DMS153 (cell line): ENCODE data around the gene FGF5.
"Not testable (repeated sequence)": the region's sequence is repeated elsewhere in the genome, so short reads cannot be mapped to it uniquely, and the experiment has no call there.

Source experiments
- DNase-seq: peaks from one replicate; lab custom pipeline; 2025; lab: John Stamatoyannopoulos, UW

The FGF5 gene

DNA sequence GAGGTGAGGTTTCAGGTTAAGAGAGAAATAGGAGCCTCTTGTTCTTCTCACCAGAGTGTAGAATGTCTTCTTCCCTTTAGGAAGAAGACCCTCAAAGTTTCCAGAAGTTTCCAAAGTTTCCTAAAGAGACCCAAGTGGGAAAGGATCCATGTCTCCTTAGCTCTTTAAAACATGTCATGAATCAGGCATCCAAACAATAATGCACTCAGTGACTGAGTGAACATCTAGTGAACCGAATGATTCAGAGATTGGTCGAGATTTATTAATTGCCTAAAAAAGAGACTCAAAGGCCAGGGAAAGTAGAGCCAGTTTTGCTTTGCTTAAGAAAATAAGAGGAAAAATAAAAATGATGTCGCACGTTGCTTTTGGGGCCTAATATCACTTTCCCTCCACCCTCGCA, 29.4 kb downstream of the FGF5 start:
- no peak for DNase-seq

DNA sequence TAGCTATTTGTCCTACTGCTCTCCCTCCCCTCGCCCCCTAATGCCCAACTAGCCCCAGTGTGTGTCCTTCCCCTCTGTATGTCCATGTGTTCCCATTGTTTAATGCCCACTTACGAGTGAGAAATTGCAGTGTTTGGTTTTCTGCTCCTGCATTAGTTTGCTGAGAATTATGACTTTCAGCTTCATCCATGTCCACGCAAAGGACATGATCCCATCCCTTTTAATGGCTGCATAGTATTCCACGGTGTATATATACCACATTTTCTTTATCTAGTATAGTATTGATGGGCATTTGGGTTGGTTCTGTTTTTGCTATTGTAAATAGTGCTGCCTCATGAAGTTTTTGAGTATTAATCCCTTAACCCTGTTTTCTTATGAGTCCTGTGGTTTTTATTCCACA, 35.4 kb downstream of the FGF5 start:
- DNase-seq, result no peak

DNA sequence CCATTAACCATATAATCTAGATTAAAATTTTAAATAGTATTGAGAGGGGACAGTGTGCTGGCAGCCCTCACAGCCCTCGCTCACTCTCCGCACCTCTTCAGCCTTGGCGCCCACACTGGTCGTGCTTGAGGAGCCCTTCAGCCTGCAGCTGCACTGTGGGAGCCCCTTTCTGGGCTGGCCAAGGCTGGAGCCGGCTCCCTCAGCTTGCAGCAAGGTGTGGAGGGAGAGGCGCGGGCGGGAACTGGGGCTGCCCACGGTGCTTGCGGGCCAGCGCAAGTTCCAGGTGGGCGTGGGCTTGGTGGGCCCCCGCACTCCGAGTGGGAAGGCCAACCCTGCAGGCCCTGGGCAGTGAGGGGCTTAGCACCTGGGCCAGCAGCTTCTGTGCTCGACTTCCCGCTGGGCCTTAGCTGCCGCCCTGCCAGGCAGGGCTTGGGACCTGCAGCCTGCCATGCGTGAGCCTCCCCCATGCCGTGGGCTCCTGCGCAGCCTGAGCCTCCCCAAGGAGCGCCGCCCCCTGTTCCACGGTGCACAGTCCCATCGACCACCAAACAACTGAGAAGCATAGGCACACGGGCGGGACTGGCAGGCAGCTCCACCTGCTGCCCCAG, 36.3 kb downstream of the FGF5 start:
- DNase-seq, result no peak

DNA sequence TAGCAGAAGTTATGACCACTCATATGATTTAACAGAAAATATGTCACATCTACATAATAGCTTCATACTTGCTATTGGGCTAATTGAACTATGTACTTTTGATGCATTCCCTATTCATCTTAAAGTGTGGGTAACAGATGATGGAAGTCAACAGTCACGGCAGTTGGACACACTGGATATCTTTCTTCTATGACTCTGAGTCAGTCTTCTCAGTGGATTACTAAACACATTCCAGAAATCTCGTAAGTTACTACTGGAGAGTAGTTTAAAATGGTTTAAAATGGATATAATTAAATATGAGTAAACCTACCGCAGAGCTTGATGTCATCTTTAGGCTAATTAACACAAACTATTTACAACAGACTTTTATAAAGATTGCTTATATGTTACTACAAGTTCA, 39.0 kb downstream of the FGF5 start:
- no peak for DNase-seq

DNA sequence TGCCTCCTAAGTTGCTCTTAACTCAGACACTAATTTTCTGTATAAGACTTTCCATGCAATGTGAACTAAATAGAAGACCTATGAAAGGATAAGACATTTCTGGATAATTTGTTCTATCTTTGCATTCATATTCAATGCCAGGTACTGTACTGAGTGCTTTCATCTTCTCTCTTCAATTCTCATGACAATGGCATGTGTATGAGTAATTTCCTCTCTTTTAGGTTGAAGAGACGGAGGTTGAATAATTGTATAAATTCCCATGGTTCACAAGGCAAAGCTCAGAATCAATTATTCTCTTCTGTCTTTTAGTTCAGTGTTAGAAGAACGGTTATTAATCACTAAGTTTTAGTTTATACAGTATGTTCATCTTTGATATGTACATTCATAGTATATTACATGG, 39.8 kb downstream of the FGF5 start:
- no peak for DNase-seq

DNA sequence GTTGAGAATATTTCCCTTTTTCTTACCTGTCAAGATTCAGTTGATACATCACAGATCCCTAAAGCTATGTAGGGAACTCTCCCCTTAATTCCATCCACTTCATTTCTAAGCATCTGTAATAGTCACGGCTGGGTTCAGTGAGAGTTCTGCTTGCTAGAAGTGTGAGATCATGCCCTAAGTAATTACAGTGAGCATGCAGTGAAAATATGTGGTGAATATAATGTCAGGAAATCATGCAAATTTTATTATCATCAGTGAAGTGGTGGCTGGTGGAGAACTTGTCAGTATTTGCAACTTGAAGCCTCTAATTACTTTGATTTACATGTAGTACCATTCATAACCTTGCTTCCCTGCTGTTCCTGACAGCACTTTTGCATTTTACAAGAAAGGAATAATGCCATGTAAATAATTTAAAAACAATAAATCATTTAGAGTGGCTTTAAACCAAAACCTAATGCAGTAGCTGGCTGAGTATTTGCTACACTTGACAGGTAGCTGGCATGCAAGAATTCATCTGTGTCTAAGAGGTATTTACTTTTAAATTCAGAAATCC, 40.8 kb downstream of the FGF5 start:
- peak; percentile 87 for DNase-seq

DNA sequence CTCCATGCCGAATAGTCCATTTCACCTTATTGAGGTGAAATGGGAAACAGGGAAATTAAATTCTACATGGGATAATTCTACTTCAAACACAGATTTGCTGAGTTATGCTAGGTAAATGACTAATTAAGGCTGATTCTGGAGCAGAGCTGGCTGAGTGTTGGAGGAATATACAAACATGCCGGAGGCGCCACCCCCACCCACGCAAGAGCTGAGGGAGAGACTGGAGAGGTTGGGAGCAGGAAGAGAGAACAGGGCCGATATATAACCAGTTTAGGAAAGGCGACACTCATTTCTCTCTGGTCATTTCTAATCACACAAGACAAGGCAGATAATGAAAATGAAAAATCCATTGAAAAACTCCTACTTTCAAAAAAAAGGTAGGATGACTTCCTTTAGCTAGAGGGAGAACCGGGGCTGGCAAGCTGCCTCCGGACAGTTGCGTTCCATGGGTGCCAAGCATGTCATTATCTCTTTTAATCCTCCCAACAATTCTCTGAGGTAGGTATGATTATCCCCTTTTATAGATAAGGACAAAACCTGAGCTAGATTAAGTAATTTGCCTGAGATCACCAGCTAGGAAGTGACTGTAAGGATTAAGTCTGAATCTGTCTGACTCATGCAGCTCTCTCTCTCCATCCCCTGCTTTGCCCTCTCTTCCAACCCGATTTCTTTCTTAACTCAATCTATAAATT, 41.5 kb downstream of the FGF5 start:
- no peak for DNase-seq

DNA sequence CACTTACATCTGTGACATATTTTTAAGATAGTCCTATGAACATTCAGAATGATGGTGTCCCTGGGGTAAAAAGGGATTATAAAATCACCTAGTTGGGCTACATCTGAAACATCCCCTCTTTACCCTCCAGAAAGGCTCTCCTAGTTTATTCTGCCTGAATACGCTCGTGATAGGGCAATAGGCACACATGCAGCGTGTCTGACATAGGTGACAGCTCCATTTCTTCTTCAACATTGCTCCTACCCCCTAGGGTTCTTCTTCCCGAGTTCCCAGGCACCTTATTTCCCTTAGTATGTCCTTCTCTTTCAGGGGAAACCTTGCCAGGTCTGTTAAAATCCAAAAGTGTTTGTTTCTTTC, 42.0 kb downstream of the FGF5 start:
- DNase-seq, result no peak

DNA sequence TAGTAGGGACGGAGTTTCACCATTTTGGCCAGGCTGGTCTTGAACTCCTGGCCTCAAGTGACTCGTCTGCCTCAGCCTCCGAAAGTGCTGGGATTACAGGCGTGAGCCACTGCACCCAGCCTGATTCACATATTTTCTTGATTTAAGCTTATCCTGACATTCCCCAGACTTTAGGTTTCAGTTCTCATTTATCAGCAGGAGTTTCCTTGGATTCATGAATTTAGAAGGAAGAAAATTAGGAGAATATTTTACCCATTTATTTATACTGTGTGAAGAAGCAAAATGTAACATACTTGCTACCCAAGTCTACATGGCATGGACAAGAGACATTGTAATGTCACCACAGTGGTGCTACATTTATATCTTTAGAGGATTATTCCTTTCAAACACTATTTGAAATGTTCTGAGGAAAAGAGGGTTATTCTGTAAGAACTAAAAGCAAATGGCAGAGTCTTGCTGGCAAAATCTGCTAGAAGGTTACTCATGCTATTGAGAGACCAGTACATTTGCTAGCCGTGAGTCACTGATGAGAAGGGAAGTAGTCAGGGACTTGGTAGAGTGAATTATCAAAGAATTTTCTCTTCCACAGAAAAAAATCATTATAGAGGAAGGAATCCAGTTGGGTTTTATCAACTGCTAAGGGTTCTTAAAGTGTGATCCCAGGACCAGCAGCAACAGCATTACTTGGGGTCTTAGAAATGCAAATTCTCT, 43.0 kb downstream of the FGF5 start:
- no peak for DNase-seq

DNA sequence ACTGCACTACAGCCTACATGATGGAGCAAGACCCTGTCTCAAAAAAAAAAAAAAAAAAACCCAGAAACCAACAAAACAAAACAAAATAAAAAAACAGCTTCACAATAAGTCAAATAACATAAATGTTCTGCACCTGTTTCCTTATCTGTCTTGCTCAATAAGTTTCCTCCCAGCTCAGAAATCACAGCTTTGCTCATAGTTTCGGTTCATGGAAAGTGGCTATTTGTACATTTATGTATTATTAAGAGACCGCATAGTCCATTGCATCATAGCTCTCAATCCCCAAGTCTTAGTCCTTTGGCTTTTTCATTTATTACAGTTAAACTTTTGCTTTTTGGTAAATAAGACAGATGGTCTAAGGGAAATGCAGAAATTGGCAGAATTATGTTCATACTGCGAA, 44.7 kb downstream of the FGF5 start:
- no peak for DNase-seq

DNA sequence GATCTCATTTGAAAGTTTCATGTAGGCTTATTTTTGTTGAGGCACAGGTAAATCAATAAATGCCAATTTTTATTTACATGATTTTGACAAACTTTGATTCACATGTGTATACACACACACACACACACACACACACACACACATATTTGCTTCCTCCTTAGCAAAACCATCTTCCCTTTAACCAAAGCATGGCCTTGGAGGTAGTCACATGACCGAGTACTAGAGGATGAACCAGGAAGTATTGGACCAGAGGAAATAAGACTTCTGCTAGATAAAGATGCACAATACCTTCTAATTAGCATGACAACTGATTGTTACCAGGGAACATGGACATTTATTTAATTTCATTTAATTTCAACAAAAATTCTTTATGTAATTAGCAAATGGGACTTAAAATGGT, 45.7 kb downstream of the FGF5 start:
- no peak for DNase-seq

DNA sequence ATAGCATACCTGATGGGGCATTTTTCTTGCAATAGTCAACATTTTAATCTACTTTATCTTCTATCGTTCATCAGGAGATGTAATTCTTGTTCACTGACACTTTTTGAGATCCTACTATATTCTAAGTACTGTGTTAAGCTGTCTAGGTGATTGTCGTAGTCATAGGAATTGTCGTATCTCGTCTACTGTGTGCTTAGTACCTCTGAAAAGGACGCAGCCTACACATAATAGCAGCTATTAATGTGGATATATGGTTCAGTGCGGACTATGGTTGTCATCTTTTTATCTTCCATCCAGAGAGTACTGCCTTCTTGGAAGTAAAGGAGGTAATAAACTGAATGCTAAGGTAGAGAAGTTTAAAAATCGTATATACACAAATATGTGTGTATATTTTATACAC, 47.2 kb downstream of the FGF5 start:
- DNase-seq, result no peak

DNA sequence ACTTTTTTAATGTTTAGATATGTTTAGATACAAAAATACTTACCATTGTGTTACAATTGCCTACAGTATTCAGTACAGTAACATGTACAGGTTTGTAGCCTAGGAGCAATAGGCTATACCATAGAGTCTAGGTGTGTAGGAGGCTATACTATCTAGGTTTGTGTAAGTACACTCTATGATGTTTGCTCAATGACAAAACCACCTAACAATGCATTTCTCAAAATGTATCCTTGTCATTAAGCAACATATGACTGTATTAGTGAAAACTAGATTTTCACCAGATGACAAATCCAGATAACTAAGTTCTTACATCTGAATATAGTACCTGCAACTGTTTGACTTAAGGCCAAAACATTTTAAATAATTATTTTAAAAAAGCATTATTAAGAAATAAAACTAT, 49.4 kb downstream of the FGF5 start:
- not testable (repeated sequence) for DNase-seq

DNA sequence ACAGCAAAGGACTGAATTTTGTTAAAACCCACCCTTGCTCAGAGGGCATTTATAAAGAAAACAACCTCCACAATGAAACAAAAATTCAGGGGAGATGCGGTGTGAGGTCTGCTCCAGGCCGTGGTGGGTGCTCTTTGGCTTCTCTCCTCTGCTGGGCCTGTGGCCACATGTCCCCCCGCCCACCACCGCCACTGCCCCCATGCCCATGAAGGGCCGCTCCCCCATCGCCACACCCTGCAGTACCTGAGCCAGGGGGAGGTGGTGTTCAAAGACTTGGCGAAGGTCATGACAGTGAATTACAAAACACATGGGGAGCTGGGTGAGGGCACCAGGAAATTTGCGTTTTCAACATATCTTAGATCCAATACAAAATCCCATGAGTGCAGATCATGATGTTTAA, 54.9 kb downstream of the FGF5 start:
- no peak for DNase-seq

DNA sequence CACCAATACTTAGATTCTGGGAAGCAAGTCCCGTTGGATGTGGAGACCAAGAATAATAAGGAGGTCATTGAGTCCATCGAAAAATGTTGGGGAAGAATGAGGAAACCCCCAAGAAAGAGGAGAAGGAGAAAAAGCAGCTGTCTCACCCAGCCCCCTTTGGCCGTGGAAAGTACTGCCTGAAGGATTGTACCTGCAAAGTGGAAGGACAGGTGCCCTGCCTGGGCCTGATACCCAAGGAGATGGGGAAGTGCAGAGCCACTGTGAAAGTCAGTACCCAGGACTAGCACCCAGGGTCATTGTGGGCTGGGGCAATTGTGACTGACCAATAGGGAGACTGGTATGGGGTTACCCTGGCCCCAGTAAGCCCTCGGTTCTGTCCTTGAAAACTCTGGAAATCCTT, 55.3 kb downstream of the FGF5 start:
- no peak for DNase-seq

DNA sequence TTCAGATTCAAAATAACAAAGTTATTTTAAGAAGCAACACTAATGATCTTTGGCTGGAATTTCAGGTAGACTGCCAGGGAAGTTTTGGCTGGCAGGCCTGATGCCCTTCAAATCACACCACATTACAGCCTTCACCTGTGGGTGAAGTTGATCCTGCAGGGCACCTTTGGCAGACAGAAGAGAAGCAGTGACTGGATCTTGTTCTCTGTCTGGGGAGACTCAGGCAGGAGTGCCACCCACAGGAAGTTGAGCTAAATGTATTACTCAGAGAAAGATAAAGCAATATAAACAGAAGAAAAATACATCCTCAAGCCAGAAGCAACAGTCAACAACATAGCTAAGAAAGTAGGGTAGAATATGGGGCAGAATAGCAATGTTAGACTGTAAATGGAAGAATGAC, 56.3 kb downstream of the FGF5 start:
- DNase-seq, result no peak

DNA sequence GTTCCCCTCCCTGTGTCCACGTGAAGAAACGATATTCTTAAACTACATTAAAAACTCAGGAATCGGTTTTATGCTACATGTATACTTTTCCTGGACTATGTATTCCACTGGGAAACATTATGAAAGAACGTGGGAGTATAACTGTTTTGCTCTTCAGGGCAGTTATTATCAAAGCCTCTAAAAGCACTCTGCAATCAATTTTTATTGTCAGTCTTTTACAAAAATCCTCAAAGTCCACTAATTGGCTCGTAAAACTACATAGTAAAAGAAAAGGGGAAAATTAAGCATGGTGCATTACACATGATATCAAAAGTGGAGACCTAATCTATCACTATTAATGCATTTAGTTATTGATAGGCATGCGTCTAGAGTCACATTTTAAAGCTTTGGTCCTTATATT, 57.7 kb downstream of the FGF5 start:
- no peak for DNase-seq

DNA sequence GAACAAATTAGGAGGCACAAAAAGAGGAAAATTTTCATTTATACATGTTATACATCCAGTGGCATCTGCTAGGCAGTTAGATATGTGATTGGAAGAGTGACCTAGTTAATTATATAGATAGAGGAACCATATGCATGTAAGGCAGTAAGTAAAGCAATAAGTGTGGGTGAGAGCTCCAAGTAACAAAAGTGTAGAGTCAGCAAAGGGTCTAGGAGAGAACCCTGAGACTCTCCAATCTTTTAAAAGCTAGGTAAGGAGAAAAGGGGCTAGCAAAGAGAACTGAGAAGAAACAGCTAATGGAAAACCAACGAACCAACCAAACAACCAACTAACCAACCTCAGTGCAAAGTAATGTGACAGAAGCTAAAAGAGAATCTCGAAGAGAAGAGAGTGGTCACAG, 65.2 kb downstream of the FGF5 start:
- DNase-seq, result no peak

DNA sequence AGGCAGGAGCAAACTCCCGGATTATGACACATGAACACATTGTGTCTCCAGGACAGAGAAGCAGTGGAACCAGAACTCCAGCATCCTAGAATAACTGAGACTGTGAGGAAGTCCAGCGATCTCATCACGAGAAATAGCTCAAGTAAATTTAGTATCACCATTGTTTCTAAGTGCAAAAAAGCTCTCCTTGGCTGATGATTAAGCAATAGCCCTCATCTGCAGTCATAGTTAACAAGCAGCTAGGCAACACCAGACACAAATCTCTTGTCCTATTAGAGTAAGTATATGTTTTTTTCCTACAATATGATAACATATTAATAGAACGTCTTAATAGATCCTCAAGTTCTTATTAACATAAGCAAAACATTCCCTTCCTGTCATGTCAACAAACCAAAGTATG, 66.7 kb downstream of the FGF5 start:
- DNase-seq, result no peak

DNA sequence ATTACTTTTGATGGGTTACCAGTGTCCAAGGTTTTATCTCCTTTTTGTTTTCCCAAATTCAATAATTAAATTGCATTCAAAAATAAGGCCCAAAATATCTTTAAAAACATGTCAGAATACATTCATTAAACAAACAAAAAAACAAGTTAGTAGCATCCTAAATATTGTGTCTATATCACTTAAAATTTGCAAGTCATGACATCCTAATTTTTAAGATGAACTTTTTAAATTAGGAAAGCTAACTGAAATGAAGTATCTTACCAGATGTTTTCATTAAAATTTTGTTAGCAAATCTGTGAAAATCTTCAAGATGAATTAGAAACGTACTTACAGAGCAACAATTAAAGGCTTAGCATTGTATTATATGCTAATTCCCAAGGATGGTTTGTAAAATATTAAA, 68.1 kb downstream of the FGF5 start:
- no peak for DNase-seq

DNA sequence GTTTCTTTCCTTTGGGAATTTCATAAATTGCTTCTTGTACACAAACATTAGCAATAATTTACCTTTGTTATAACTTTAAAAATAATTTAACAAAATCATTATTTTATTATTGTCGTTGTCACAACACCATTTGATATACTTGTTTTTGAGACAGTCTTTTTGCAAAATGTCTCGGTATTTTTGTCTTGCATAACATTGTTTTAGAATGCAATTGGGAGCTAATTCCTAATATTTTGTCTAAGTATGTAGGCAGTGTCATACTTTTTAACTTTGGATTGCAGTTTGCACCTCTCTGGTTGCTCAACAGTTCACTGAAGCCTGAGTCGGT, 68.7 kb downstream of the FGF5 start:
- DNase-seq, result no peak

DNA sequence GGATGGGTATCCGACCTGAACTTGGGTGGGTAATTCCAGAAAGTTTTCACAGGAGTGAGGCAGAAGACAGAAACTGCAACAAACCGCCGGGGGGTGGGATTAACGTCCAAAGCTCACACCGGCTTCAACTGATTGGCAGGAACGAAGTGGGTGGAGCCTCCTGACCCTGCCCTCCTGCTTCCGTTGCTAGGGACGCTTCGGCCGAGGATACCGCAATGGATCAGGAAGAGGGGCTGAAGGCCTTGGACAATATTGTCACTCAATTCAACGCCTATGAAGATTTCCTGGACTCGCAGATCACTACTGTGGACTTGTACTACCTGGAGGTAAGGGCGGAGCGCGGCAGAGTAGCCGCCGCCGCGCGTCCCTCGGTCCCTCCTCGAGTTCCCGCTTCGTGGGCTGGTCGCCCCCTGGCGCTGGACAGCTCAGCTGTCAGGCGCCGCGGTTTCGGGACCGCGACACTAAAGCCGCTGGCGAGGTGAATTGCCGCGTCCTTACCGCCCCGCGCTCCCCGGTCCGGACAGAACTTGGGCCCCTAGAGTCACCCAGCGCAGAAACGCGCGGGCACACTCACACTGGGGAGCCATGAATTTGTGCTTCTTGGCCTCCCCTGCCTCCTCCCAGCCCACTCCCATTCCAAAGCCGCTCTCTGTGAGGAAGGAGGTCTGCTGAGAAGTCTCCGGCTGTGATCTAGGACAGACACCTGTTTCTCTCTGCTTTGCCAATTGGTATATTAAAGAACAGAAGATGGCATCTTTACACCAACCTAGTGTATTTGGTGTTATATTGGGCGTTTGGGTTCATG, 69.3 kb downstream of the FGF5 start, which contains the start of gene CFAP299:
CFAP299 (plus strand) TSS at position 177 of the 805 bp plus-strand sequence.
- peak; percentile 76 for DNase-seq

DNA sequence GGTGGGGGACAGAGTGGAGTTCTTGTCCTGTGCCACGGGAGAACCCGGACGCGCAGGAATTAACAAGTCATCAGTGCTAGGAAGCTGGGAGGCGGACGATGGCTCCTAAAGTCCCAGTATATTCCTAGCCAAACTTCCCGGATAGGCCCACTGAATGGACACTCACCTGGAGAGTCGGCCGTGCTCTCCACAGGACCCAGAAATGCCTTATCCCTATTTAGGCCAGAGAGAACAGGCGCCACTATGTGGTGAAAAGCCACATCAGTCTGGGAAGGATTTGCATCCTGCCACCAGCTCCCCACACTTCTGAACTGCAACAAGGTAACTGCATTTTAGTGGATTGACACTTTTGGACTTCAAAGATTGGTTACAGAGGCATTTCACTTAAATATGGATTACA, 70.1 kb downstream of the FGF5 start:
- peak; percentile 28 for DNase-seq
